ENCODE results near the gene ASCC3.
"Not testable (repeated sequence)": the region's sequence is repeated elsewhere in the genome, so short reads cannot be mapped to it uniquely, and the experiment has no call there.

Gene ASCC3

DNA sequence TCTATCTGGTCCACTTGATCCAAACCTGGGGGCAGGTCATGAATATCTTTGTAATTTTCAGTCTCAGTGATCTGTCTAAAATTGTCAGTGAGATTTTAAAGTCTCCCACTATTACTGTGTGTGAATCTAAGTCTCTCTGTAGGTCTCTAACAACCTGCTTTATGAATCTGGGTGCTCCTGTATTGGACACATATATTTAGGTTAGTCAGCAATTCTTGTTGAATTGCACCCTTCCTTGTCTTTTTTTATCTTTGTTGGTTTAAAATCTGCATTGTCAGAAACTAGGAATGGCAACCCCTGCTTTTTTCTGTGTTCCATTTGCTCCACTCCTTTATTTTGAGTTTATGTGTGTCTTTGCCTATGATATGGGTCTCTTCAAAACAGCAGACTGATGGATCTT is 140.7 kb downstream of the ASCC3 start:
- H3K27ac ChIP-seq, result no peak overlapping the region
- TF ChIP-seq CTCF (conservative IDR thresholded peaks at IDR 0.05), result no peak

DNA sequence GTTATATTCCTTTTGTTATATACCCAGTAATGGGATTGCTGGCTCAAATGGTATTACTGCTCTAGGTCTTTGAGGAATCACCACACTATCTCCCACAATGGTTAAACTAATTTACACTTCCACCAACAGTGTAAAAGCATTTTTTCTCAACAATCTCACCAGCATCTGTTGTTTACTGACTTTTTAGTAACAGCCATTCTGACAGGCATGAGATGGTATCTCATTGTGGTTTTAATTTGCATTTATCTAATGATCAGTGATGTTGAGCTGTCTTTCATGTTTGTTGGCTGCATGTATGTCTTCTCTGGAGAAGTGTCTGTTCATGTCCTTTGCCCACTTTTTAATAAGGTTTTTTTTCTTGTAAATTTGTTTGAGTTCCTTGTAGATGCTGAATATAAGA is 143.4 kb downstream of the ASCC3 start:
- H3K27ac ChIP-seq, result not testable (repeated sequence)

- H3K27ac ChIP-seq, result no peak overlapping the region
- no peak for TF ChIP-seq CTCF (conservative IDR thresholded peaks at IDR 0.05)
Observed at GRCh38 chr6:100731411-100731810, 149.7 kb downstream of the ASCC3 start.

DNA sequence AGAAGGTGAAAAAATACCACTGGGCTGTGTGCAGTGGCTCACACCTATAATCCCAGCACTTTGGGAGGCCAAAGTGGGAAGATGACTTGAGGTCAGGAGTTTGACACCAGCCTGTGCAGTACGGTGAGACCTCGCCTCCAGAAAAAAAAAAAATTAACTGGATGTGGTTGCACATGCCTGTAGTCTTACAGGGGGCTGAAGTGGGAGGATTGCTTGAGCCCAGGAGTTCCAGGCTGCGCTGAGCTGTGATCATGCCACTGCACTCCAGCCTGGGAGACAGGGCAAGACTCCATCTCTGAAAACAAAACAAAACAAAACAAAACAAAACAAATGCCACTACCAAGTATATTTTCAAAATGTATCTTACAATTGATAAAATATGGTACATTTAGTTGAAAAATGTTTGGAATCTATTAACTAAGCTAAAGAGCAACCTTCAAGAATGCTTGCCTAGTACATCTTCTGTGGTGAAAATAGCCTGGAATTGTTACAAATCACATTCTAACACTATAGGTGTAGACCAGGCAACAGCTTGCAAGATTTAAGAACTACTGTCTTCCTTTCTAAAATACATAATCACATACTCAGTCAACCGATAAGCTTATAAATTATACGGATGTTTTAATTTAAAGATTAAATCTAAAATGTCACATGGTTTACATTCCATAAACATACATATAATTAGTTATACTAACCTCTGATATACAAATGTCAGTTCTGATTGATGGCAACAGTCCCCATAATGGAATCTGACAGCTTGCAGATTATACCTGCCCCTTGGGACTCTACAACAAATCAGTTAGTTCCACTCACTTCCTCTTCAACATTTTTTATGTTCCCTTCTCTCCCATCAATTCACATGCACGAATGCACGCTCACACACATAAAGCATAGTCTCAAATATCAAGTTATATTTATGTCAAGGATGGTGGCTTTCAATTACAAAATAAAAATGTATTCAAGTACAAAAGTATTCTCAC is 150.8 kb downstream of the ASCC3 start:
- no peak overlapping the region for H3K27ac ChIP-seq
- TF ChIP-seq CTCF (conservative IDR thresholded peaks at IDR 0.05), result no peak

DNA sequence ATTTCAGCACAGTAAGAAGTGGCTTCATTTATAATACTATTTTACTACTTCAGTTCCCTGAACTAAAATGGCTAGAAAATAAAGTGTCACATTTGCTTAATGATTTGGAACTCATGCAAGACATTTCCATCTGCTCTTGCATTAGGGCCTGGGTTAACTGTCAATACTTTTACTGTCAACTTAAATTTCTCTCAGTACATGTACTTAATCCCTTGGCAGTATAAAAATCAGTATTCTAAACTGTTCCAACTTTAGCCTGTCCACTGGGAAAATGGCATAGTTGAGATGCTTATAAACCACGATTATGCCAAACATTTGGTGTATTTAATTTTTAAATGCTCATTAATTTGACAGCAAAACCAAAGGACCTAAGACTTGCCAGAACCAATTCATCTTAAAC is 154.5 kb downstream of the ASCC3 start:
- no peak for TF ChIP-seq CTCF (conservative IDR thresholded peaks at IDR 0.05)
- H3K27ac ChIP-seq, result no peak overlapping the region

DNA sequence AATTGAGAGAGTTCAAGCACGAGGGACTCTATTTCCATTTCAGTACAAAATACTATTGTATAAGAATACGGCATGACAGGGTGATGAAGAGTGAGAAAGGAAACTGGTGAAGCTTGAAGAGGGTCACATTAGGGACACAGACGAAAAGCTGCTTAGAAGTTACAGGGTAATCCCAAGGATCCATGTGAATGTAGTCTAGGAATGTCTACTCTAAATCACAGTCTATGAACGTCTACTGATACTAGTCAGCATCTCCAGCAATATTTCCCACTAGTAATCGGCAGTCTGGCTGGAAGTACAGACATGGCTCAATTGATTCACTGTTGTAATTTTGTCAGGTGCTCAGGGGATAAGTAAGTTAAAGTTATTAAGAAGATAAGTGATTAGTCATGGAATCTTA is 156.4 kb downstream of the ASCC3 start:
- TF ChIP-seq CTCF (conservative IDR thresholded peaks at IDR 0.05), result no peak
- no peak overlapping the region for H3K27ac ChIP-seq

DNA sequence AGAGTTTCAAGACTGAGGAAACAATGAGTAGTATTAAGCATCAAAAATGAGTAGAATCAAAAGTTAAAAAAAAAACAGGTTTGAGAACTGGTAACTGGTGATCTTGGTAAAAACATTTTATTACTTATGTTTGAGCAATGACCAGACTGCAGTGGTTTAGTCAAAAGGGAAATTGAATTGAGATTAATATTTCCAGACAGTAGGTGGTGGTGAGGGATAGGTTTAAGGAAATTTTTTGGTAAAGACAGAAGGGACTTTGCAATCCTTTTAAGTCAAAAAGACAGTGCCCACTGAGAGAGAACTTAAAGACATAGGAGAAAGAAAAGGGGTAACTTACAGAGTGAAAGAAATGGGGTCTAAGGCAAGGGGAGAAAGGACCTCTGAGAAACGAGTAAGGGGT is 156.9 kb downstream of the ASCC3 start:
- TF ChIP-seq CTCF (conservative IDR thresholded peaks at IDR 0.05), result no peak
- no peak overlapping the region for H3K27ac ChIP-seq

- no peak overlapping the region for H3K27ac ChIP-seq
- TF ChIP-seq CTCF (conservative IDR thresholded peaks at IDR 0.05), result no peak
Observed at GRCh38 chr6:100721256-100721655, 159.9 kb downstream of the ASCC3 start.
